HEK293 (cell line): Measurements from ENCODE around the gene IMP3.

Source experiments
- CTCF ChIA-PET: fragments of 350-600 bp; formaldehyde crosslinking; extraction: SDS; loops from one replicate; lab custom pipeline; 2021; ENCODE audit warnings: antibody characterized with exemption; lab: Yijun Ruan, JAX
- POLR2A ChIA-PET: fragments of 300-600 bp; formaldehyde crosslinking; extraction: SDS; loops from one replicate; lab custom pipeline; 2020; ENCODE audit warnings: antibody characterized with exemption, inconsistent platforms; lab: Yijun Ruan, JAX
- H3K27ac ChIP-seq: fragments of 200-500 bp; sonication (Bioruptor generic); 2 replicates; pipeline ENCODE4 v1.5.1; 2014; ENCODE audit warnings: low read depth, low read length, control low read depth, inconsistent platforms; ENCODE audit errors: extremely low read depth
- H3K36me3 ChIP-seq, 2 experiments: fragments of 200-500 bp in 1 of 2; sonication (Bioruptor generic) in 1 of 2; 1 replicate in 1 of 2; 2 replicates in 1 of 2; pipeline ENCODE4 v1.5.1; 2014 to 2017; ENCODE audit warnings: inconsistent platforms in 2 of 2, low read length in 2 of 2; ENCODE audit not compliant: control insufficient read depth in 2 of 2, insufficient read depth in 1 of 2
- H3K4me1 ChIP-seq: fragments of 200-500 bp; sonication (Bioruptor generic); 2 replicates; pipeline ENCODE4 v1.5.1; 2014; ENCODE audit warnings: mild to moderate bottlenecking, low read length, inconsistent platforms; ENCODE audit not compliant: control insufficient read depth, insufficient read depth
- H3K4me3 ChIP-seq: 2 replicates; pipeline ENCODE4 v1.5.1; 2011; ENCODE audit warnings: low read depth, mild to moderate bottlenecking, control low read depth, low read length, moderate library complexity
- H3K9me3 ChIP-seq: fragments of 200-500 bp; sonication (Bioruptor generic); 2 replicates; pipeline ENCODE4 v1.5.1; 2014; ENCODE audit warnings: low read depth, low read length, inconsistent platforms; ENCODE audit not compliant: control insufficient read depth, insufficient read depth
- BCL11A ChIP-seq: fragments of 450-650 bp; formaldehyde crosslinking; IDR thresholded peaks from 2 replicates; pipeline ENCODE4 v1.5.1; 2016; ENCODE audit warnings: low read depth, missing biosample characterization, missing genetic modification characterization
- SETDB1 ChIP-seq: IDR thresholded peaks from one replicate; pipeline ENCODE4 v1.6.1; 2017; ENCODE audit warnings: mild to moderate bottlenecking, low read length, moderate library complexity, mixed read lengths; ENCODE audit not compliant: insufficient read length
- ZFP37 ChIP-seq: fragments of 450-650 bp; formaldehyde crosslinking; IDR thresholded peaks from 2 replicates; pipeline ENCODE4 v1.5.1; 2016; ENCODE audit warnings: missing biosample characterization, missing genetic modification characterization
- ZNF138 ChIP-seq: fragments of 450-650 bp; formaldehyde crosslinking; IDR thresholded peaks from 2 replicates; pipeline ENCODE4 v1.5.1; 2016; ENCODE audit warnings: missing biosample characterization, missing genetic modification characterization, borderline replicate concordance
- ZNF335 ChIP-seq: fragments of 450-650 bp; formaldehyde crosslinking; conservative IDR thresholded peaks from 2 replicates; pipeline ENCODE4 v1.5.1; 2016; ENCODE audit warnings: missing biosample characterization, missing genetic modification characterization
- ZNF350 ChIP-seq: fragments of 450-650 bp; formaldehyde crosslinking; IDR thresholded peaks from 2 replicates; pipeline ENCODE4 v1.5.0; 2017; ENCODE audit warnings: missing biosample characterization, mild to moderate bottlenecking, missing genetic modification characterization
- ZNF555 ChIP-seq: fragments of 450-650 bp; formaldehyde crosslinking; conservative IDR thresholded peaks from 2 replicates; pipeline ENCODE4 v1.5.1; 2017; ENCODE audit warnings: missing biosample characterization, mild to moderate bottlenecking, missing genetic modification characterization, inconsistent platforms
- ZNF785 ChIP-seq: fragments of 450-650 bp; formaldehyde crosslinking; IDR thresholded peaks from 2 replicates; pipeline ENCODE4 v1.5.1; 2016; ENCODE audit warnings: missing biosample characterization, missing genetic modification characterization
- TF ChIP-seq, protein P1 (sequence below): fragments of 450-650 bp; formaldehyde crosslinking; IDR thresholded peaks from 2 replicates; pipeline ENCODE4 v1.5.1; 2017; ENCODE audit warnings: missing biosample characterization, missing genetic modification characterization
- TF ChIP-seq, protein P2 (sequence below): fragments of 450-650 bp; formaldehyde crosslinking; IDR thresholded peaks from 2 replicates; pipeline ENCODE4 v1.5.1; 2016; ENCODE audit warnings: missing biosample characterization, missing genetic modification characterization
- TF ChIP-seq, protein P3 (sequence below): fragments of 450-650 bp; formaldehyde crosslinking; optimal IDR thresholded peaks from 2 replicates; pipeline ENCODE3; 2016; ENCODE audit warnings: missing biosample characterization, mild to moderate bottlenecking, missing genetic modification characterization

The IMP3 gene

DNA sequence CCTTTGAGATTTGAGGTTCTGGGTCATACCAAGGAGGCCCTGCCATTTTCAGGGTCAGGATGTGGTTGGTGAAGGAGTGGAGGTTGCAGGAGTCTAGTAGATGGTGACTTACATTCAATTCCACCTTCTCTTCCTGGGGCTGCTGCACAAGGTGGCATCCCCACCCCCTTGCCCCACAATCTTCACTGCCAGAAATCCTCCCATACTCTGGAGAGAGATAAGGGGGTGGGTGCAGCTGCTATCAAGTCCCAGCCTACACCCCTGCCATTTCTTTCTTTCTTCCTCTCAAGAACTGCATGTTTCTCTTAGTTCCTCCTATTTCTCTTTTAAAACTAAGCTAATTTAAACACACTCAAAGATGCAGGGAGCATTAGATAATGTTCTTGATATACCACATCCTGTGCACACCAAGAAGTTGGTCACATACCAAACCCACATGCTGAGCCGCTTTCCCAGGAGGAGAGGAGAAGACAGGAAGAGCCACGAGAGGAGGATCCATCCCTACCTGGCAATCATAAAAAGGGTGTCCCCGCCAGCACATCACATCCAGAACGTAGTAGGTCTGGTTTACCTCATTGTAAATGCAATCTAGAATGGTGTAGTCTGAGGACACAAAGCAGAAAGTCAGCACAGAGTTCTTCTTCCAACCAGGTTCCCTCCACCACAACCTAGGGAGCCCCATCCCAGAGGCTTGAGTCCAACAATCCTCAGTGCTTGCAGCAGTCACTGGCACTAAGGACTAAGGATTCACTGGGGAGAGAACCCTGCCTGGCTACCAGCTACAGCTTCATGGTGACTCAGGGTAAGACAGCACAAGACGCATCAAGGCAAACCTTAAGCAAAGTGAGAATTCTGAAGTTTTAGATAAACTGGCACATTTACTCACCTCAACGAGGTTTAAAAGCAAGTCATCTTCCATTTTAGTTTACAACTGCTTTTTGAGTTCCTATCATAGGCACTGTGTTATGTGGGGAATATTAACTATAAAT, 33.0 kb downstream of the IMP3 start:
- TF ChIP-seq BCL11A (tag by site-specific recombination) = no peak
- no peak for TF ChIP-seq ZNF335 (tag by site-specific recombination)
- H3K4me1 ChIP-seq = no peaks in the 10 kb centered on the region
- POLR2A ChIA-PET = no interaction called here
- no peak overlapping the region for H3K4me3 ChIP-seq
- peaks cover 51 to 63% of the 10 kb centered on the region in 2 experiments for H3K36me3 ChIP-seq
- H3K9me3 ChIP-seq = no peaks in the 10 kb centered on the region
- H3K27ac ChIP-seq = no peak overlapping the region
- CTCF ChIA-PET = interaction anchor here (0.7 to 1.1 kb wide), 4 partner anchors 9 to 31 kb away, joined by 3 to 5 read pairs (median 4); partner anchors contain the start of gene PTPN9

DNA sequence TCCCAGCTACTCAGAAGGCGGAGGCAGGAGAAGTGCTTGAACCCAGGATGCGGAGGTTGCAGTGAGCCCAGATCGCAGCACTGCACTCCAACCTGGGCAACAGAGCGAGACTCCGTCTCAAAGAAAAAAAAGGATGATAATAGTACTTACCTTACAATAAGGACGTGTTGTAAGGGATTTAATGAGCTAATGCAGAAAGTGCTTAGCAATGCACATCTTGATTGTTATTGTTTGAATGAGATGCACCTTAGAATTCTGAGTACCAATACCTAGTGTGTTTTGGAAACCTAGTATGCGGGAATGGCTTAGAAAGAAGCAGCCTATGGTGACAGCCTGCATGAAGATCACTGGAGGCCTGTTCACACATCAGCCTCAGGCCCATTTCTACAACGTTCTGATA, 34.0 kb downstream of the IMP3 start:
- Histone ChIP-seq H3K27ac (no peak overlapping the region), H3K4me1 (no peaks in the 10 kb centered on the region), H3K4me3 (no peak overlapping the region), H3K36me3 (peaks cover 53 to 68% of the 10 kb centered on the region in 2 experiments), H3K9me3 (no peaks in the 10 kb centered on the region)
- POLR2A ChIA-PET = no interaction called here
- CTCF ChIA-PET = no interaction called here
- TF ChIP-seq, protein P1, sequence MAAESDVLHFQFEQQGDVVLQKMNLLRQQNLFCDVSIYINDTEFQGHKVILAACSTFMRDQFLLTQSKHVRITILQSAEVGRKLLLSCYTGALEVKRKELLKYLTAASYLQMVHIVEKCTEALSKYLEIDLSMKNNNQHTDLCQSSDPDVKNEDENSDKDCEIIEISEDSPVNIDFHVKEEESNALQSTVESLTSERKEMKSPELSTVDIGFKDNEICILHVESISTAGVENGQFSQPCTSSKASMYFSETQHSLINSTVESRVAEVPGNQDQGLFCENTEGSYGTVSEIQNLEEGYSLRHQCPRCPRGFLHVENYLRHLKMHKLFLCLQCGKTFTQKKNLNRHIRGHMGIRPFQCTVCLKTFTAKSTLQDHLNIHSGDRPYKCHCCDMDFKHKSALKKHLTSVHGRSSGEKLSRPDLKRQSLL (tag by site-specific recombination) = no peak
- TF ChIP-seq, all 188 proteins: peak for 0

DNA sequence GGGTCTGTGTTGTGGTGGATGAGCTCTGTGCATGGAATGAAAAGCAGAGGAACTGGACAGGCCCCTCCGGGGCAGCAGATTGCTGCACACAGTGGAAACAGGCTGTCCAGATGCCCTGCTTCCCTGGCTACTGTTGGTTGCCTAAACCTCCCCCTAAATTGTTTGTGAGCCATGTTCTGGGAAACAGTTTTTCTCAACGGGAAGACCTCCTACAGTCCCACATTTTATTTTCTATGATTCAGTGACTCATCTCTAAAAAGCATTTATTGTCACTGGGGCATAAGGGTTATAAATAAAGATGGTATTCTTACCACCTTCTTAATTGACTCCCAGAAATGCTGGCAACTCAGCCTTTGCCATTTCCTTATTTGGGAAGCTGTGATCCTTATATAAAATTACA, 40.6 kb downstream of the IMP3 start:
- TF ChIP-seq ZNF785 (no peak), ZNF350 (no peak), ZNF138 (tag by site-specific recombination) (no peak), ZNF555 (tag by site-specific recombination) (no peak), SETDB1 (no peak), ZFP37 (no peak)
- TF ChIP-seq, protein P2, sequence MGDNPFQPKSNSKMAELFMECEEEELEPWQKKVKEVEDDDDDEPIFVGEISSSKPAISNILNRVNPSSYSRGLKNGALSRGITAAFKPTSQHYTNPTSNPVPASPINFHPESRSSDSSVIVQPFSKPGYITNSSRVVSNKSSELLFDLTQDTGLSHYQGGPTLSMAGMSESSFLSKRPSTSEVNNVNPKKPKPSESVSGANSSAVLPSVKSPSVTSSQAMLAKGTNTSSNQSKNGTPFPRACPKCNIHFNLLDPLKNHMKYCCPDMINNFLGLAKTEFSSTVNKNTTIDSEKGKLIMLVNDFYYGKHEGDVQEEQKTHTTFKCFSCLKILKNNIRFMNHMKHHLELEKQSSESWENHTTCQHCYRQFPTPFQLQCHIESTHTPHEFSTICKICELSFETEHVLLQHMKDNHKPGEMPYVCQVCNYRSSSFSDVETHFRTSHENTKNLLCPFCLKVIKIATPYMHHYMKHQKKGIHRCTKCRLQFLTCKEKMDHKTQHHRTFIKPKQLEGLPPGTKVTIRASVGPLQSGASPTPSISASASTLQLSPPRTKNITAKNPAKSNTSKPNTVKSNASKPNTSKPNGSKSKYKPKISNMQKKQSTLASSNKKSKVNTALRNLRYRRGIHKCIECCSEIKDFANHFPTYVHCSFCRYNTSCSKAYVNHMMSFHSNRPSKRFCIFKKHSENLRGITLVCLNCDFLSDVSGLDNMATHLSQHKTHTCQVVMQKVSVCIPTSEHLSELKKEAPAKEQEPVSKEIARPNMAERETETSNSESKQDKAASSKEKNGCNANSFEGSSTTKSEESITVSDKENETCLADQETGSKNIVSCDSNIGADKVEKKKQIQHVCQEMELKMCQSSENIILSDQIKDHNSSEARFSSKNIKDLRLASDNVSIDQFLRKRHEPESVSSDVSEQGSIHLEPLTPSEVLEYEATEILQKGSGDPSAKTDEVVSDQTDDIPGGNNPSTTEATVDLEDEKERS (tag by site-specific recombination) = no peak
- TF ChIP-seq, protein P3, sequence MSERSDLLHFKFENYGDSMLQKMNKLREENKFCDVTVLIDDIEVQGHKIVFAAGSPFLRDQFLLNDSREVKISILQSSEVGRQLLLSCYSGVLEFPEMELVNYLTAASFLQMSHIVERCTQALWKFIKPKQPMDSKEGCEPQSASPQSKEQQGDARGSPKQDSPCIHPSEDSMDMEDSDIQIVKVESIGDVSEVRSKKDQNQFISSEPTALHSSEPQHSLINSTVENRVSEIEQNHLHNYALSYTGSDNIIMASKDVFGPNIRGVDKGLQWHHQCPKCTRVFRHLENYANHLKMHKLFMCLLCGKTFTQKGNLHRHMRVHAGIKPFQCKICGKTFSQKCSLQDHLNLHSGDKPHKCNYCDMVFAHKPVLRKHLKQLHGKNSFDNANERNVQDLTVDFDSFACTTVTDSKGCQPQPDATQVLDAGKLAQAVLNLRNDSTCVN (tag by site-specific recombination) = no peak
- H3K4me1 ChIP-seq = no peaks in the 10 kb centered on the region
- H3K36me3 ChIP-seq = peaks cover 32 to 66% of the 10 kb centered on the region in 2 experiments
- no peak overlapping the region for H3K27ac ChIP-seq
- H3K9me3 ChIP-seq = no peaks in the 10 kb centered on the region
- H3K4me3 ChIP-seq = no peak overlapping the region
- ChIA-PET CTCF (interaction anchor here (0.6 to 0.9 kb wide), 3 partner anchors 8 to 232 kb away, joined by 3 to 4 read pairs (median 3); no protein-coding TSS in a partner anchor), POLR2A (interaction anchor here (1.0 kb wide), 1 partner anchor 158 kb away, joined by 3 read pairs; no protein-coding TSS in a partner anchor)
